HG03196 (cell line): ENCODE results near the gene LPIN2.
"Not testable (repeated sequence)": the region's sequence is repeated elsewhere in the genome, so short reads cannot be mapped to it uniquely, and the experiment has no call there.

Experiments used
- ATAC-seq: cut with Tn5 transposase; IDR thresholded peaks from one replicate; pipeline ENCODE4 v1.9.1; 2021; ENCODE audit not compliant: unreplicated experiment

LPIN2 gene

DNA sequence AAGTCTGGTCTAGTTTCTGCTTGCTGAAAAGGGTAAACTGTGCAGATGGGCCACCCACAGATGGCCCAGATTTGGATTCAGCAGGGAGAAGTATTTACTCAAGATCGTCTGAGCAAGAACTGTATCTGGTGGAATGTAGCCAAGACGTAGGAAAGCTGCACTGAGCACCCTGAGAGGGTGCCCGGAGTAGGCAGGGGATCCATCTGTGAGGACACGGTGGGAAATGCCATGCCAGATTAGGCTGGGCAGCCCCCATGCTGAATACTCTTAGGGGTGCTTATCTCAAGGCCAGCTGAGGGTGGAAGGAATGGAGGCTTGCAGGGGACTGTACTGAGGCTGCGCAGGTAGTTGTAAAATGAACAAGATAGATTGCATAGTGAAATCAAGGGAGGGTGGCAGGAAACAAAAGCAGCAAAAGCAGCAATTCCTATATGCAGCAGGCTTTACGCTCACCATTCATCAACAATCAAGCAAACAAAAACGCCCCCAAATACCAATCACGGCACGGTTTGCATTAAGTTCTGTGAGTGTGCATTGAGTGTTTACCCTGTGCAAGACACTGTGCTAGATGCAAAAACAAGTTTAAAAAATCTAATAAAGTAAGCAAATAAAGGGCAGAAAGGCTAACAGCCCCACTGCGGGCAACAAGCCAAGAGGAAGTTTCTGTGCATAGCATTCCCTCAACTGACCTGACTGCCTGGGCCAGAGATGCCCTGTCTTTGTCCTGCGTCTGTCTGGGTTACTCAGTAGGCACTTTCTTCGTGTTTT is 32.2 kb upstream of the LPIN2 start:
- no peak for ATAC-seq

- no peak for ATAC-seq
Observed at GRCh38 chr18:3042379-3042778, 29.4 kb upstream of the LPIN2 start.

- ATAC-seq = no peak
Observed at GRCh38 chr18:3041843-3042242, 28.9 kb upstream of the LPIN2 start.

GRCh38 chr18:3040881-3041280 is 27.9 kb upstream of the LPIN2 start:
- ATAC-seq = no peak

GRCh38 chr18:3040173-3040572 is 27.2 kb upstream of the LPIN2 start:
- ATAC-seq = no peak

- ATAC-seq = peak; percentile 98
Observed at GRCh38 chr18:3037423-3037915, 24.5 kb upstream of the LPIN2 start.

DNA sequence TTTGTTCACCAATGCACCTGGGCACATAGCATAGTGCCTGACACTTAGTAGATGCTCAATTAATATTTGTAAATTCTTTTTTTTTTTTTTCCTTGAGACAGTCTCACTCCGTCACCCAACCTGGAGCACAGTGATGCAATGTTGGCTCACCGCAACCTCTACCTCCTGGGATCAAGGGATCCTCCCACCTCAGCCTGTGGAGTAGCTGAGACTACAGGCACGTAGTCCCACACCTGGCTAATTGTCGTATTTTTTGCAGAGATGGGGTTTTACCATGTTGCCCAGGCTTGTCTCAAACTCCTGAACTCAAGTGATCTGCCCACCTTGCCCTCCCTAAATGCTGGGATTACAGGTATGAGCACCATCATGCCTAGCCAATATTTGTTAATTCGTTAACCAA is 23.2 kb upstream of the LPIN2 start:
- ATAC-seq = no peak

GRCh38 chr18:3035635-3036034 is 22.7 kb upstream of the LPIN2 start:
- no peak for ATAC-seq

DNA sequence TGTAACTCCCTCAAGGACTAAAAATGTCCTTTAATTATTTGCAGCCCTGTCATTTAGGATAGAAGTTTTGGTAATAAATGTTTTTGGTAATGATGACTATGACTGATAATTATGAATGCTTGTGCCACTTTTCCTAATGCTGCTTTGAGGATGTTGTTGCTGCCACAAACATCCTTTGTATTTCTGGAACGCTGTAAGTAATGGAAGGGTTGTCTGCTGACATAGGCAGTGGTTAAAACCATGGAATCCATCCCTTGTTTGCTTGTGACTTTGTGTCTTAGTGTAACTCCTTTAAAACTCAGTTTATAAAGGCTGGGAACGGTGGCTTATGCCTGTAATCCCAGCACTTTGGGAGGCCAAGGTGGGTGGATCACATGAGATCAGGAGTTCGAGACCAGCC is 19.8 kb upstream of the LPIN2 start:
- no peak for ATAC-seq

GRCh38 chr18:3029215-3029952 is 16.4 kb upstream of the LPIN2 start:
- ATAC-seq = no peak

DNA sequence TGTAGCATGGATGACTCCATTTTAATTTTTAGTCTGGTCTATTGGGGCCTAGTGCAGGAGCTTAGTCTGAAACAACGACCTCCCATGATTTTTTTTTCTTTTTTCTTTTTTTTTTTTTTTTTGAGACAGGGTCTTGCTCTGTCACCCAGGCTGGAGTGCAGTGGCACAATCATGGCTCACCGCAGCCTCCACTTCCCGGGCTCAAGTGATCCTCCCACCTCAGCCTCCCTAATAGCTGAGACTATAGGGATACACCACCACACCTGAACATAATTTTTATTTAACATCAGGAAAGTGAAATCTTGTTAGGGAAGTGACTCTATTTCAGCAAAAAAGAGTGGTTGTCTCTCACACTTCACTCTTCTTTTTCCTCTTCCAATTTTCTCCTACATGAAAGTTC is 15.2 kb upstream of the LPIN2 start:
- ATAC-seq = not testable (repeated sequence)

DNA sequence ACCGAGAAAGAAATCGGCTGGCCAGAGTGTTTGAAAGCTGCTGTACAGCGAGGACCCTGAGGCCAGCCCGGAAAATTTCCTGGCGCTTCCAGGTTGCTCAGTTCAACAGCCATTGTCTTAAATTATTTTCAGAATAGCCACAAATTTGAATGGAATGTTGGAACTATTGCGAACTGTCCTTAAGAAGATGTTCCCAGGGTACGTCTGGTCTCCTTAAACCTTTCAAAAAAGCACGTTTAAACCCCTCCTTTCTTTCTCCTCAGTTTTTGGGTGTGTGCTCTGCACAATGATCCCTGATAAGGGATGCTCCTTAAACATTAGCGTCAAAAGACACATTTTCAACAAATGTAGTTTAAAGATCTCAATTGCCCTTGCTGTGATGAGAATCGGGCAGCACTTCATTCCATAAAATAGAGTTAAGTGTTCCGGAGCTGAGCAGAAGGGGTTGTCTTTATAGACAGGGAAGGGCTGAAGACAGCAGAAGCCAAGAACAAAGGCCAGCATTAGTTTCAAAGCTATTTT is 14.5 kb upstream of the LPIN2 start:
- no peak for ATAC-seq

GRCh38 chr18:3025544-3025943 is 12.6 kb upstream of the LPIN2 start:
- ATAC-seq = no peak

DNA sequence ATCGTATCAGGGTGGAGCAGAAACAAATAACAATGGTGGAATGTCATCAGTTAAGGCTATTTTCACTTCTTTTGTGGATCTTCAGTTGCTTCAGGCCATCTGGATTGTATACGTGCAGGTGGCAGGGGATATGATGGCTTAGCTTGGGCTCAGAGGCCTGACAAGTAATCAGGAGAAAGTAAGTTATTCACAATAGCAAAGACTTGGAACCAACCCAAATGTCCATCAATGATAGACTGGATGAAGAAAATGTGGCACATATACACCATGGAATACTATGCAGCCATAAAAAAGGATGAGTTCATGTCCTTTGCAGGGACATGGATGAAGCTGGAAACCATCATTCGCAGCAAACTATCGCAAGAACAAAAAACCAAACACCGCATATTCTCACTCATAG is 10.7 kb upstream of the LPIN2 start:
- ATAC-seq = not testable (repeated sequence)

GRCh38 chr18:3016585-3017297 is 3.8 kb upstream of the LPIN2 start:
- no peak for ATAC-seq

DNA sequence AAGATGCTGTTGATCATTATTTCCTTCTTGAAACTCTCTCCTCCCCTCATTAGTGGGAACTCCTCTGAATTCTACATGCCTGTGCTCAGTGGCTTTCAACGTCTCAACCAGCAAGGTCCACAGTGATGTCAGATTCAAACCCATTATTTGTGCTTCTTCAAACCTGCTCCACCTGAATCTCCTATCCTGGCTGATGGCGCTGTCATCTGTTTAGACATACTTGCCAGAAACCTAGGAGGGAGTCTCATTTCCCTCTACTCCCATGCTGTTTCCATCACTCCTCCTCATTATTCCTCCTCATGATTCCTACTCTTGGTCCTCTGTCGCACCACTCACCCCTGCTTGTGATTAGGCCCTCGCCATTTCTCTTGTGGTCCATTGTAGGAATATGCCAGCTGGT is 2.9 kb upstream of the LPIN2 start:
- ATAC-seq = no peak

GRCh38 chr18:3015204-3015592 is 2.3 kb upstream of the LPIN2 start:
- ATAC-seq = no peak

DNA sequence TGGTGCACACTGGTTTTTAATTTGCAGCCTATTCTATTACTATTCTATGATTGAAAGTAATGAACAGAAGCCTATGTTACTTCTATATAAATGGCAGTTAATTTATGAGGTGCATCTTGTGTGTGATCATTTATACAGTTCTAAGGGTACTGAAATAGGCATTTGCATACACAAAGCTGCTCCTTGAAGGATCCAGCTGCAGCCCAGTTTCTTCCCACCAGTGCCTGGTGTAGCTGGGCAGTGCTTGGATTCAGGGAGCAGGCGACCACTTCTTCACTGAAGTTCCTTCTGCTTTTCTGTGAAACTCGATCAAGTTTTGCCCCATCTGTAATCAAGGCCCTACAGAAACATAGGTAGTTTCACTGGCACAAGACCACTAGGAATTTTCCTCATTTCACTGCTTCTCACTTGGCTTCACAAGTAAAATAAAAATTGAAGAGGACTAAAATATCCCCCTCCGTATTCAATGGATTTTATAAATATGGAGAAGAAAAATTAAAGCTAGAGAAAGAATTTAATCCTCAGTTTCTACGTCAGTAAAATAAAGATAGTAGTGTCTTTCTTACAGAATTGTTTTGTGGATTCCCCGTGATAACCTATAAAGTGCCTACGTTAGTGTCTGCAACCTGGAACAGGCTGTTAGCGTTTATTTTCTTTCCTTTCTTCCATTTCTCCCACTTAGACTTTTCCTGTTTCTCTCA is 1.7 kb upstream of the LPIN2 start:
- ATAC-seq = no peak

DNA sequence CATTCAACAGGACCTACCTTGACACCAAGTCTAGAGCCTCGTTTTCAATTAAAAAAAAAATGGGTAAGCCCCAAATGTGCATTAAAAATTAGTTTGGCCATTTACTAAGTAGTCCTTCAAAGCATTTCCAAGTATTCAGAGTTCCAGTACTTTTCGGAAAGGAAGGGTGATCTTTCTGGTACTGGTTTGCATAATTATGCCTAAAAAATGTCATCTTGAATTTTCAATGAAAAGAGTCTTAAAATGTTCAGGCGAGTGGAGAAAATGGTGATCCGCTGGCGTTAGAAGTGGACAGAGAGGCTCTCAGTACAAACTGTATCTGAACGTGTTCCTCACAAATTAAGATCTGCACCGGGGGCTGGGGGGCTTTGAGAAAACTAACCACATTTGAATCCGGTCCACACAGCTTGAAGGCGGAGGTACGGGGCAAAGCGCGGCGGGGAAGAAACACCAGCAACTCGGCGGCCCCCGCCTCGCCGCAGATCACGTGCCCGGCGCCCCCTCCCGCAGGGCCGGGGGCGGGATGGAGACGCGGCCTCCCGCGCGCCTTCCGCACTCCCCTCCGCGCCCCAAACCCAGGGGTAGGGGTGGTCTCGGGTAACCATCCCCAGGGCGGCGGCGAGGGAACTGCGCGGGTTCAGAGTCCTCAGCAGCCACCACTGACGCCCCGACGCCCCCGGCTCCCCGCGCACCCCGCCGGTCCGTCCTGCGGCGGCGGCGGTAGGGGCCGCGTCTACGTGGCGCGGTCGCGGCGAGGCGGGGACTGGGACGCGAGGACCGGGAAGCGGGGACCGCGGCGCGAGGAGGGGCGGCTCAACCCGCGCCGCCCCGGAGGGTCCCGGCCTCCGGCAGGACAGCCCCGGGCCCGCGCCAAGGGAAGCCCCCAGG is 564 bp downstream of the LPIN2 start:
- ATAC-seq = peak; percentile 21

DNA sequence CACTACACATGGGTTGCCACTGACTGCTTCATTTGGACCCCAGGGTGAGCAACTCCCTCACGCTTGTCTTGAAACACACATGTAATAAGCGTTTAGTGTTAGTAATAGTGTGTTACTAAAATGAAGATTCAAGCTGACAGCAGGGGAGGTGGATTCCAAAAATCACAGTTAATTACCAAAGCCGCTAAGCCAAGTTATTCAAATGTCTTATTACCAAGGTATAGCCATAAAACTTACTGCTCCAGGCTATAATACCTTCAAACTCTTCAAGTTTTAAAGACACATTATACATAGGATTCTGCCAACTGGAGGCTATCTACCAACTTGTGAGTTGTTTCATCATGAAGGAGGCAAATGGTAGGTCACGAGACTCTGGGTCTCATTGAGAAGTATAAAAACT is 2.9 kb downstream of the LPIN2 start:
- ATAC-seq = no peak
